NCI-H2107 (cell line): ENCODE results near the gene FAM13A.
"Not testable (repeated sequence)": the region's sequence is repeated elsewhere in the genome, so short reads cannot be mapped to it uniquely, and the experiment has no call there.

Source experiments
- DNase-seq: peaks from one replicate; lab custom pipeline; 2025; lab: John Stamatoyannopoulos, UW

The FAM13A gene

GRCh38 chr4:88999392-88999930, 57.5 kb downstream of the FAM13A start:
- peak; percentile 7 for DNase-seq

GRCh38 chr4:88998891-88999290, 58.1 kb downstream of the FAM13A start:
- DNase-seq: no peak

DNA sequence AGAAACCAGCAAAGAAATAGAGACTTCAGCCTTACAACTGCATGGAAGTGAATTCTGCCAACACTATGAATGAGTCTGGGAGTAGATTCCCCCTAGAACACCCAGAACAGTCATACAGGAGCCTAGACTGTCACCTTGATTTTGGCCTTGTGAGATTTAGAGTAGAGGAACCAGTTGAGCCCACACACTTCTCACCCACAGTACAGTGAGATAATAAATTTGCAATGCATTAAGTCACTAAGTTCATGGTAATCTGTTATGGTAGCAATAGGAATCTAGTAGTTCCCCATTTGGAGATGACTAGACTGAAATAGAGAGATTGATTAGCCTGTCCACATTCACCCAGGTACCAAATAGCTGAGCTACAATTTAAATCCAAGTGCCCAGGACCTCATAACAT, 59.0 kb downstream of the FAM13A start:
- no peak for DNase-seq

GRCh38 chr4:88995874-88996273, 61.1 kb downstream of the FAM13A start:
- no peak for DNase-seq

GRCh38 chr4:88995257-88995656, 61.7 kb downstream of the FAM13A start:
- DNase-seq: not testable (repeated sequence)

GRCh38 chr4:88993246-88993645, 63.7 kb downstream of the FAM13A start:
- DNase-seq: no peak

- DNase-seq: no peak
Observed at GRCh38 chr4:88991746-88992145, 65.2 kb downstream of the FAM13A start.

DNA sequence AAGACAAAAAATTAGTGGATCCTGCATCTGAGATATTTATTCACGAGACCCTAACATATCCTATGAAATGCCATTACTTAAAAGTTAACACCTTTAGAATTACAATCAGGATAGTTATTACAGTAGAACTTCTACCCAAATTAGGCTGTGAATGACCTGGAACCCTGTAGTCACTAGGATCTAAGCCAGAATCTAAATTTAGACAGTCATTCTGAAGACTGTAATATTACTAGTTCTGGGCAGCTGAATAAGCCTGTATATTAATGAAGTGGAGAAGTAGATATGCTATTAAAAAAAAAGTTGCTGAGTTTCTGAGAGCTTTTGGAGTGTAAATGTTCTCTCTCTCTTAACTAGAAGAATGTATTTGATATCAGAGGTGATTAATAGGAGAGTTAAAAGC, 67.0 kb downstream of the FAM13A start:
- no peak for DNase-seq

GRCh38 chr4:88985088-88985773, 71.8 kb downstream of the FAM13A start:
- no peak for DNase-seq

- no peak for DNase-seq
Observed at GRCh38 chr4:88982757-88983156, 74.2 kb downstream of the FAM13A start.

DNA sequence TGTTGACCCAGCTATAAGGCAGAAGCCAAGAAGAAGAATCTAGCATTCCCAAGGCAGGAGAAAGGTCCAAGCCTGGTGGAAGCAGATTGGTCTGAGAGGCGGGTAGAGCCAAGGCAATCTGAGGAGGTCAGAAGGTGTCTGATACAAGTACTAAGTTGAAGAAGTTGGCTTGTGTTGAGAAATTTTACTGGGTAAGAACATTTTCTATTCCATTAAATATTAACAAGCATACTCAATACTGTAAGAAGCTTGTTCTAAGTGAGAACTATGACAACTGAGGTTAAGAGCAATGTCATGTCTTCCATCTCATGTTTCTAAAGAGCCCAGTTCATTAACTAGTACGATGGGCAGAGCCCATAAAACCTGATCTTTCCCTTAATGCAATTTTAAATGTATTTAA, 75.0 kb downstream of the FAM13A start:
- no peak for DNase-seq

- DNase-seq: no peak
Observed at GRCh38 chr4:88981556-88981955, 75.4 kb downstream of the FAM13A start.

GRCh38 chr4:88979276-88979675, 77.7 kb downstream of the FAM13A start:
- no peak for DNase-seq

DNA sequence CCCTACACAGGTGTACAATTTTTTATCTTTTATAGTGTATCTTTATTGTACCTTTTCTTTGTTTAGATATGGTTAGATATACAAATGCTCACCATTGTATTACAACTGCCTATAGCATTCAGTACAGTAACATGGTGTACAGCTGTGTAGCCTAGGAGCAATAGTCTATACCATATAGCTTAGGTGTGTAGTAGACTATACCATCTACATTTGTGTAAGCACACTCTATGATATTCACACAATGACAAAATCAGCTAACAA, 80.3 kb downstream of the FAM13A start:
- no peak for DNase-seq

- DNase-seq: no peak
Observed at GRCh38 chr4:88975958-88976774, 80.8 kb downstream of the FAM13A start.

- DNase-seq: no peak
Observed at GRCh38 chr4:88971536-88971935, 85.4 kb downstream of the FAM13A start.

- DNase-seq: no peak
Observed at GRCh38 chr4:88969746-88970145, 87.2 kb downstream of the FAM13A start.

- no peak for DNase-seq
Observed at GRCh38 chr4:88969271-88969670, 87.7 kb downstream of the FAM13A start.

DNA sequence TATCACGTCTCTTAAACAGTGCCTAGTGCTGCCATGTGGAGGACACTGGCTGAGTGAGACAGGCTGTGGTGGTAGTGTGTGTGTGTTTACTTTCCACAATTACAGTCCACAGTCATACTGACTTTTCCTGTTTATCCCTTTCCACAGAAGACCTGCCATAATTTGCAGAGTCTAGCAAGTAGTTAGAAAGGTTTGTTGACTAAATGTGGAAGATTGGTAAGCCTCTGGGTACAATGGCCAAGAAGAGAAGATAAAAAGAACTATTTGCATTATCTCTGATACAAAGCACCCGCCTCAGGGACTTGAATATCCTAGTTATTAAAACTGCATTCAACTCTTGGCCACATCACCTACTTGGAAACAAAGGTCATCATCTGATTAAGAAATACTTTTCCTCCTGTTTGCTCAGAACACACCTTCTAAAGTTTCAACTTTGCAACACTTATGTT, 89.1 kb downstream of the FAM13A start:
- DNase-seq: no peak

DNA sequence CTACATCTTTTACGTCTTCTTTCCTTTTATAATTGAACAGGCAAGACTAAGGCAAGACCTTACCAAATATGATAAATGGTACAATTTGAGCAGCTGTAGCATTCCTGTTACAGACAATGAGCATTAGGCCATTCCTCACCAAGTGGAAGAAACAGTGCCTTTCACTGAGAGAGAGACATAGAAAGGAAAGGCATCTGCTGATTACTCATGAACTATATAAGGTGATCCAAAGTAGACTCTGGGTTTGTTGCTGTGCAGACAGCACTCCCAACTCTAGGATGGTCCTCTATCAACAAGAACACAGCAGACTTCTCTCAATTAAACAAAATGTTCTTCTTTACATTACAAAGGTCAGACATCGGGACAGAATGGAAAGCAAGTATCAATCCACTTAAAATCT, 91.9 kb downstream of the FAM13A start:
- no peak for DNase-seq

DNA sequence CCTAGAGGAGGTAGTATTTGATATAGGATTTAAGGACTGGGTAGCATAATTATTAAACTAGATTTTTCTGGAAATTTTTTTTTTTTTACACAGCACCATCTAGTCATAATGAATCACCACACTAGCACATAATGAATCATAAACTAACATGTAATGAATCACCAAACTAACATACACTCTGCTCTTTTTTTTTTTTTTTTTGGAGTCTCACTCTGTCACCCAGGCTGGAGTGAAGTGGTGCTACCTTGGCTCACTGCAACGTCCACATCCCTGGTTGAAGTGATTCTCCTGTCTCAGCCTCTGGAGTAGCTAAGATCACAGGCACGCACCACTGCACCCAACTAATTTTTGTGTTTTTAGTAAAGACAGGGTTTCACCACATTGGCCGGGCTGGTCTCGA, 92.5 kb downstream of the FAM13A start:
- no peak for DNase-seq

DNA sequence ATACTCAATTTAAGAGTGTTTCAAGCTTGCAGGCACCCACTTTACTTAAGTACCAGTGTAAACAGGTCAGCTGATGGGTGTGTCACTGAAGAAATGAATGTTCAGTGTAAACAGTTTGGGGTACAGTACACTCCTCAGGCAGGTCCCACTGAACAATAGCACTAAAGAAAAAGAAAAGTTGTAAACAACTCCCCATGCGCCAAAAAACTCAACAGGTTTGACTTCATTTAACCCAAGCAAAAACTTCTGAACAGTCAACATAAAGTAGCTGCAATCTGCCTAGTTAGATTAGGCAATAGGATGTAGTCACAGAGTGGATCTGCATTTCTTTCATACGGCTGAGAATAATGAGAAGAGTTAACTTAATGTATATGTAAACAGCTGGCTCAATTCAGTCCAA, 93.2 kb downstream of the FAM13A start:
- no peak for DNase-seq

- DNase-seq: no peak
Observed at GRCh38 chr4:88962396-88962795, 94.6 kb downstream of the FAM13A start.

DNA sequence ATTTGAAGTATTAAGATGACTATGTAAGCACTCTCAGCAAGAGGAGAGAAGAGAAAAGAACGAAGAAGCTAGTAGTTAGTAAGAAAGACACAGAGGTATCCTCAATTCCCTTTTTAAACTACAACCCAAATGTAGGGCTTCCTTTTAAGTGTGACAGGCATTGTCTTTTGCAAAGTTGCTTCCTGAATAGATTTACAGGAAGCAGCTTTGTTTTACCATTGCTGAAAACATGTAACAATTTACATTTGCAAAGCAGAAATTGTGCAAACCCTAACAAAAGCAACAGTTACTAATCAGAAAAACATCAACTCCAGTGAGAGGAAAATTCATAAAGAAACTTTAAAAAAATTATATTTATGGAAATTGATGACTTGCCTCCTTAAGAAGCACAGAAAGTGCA, 96.4 kb downstream of the FAM13A start:
- no peak for DNase-seq
